Measurements from ENCODE around the gene NTN4. TPM values are rescaled to one million over a fixed set of nuclear protein-coding genes. Genes with fewer than 3 reads are reported as not detected.
A peak's percentile ranks its signal among the peaks of the same experiment; 100 is the strongest.
"Not testable (repeated sequence)": the region's sequence is repeated elsewhere in the genome, so short reads cannot be mapped to it uniquely, and the experiment has no call there.

The NTN4 gene
- total RNA-seq, 1 donor from 2014 or later: 0.13 TPM

DNA sequence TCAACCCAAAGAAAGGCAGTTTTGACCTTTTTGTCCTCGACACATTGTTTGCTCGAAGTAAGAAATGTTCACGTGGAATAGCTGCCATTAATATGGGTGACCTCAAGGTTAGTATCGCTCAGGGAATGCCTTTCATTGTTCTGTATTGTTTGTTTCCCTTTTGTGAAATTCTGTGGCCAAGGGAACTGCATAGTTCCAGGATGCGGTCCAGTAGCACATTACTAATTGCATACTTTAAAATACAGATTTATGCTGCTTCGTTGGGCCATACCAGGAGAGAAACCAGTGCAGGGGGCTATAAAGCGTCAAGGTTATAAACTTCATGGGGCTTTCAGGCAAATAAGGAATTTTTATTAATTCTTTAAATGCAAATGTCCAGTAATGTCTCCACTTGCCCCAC is 166.0 kb downstream of the NTN4 start:
- Mint-ChIP-seq H3K4me3 (ENCODE audit: unreplicated experiment) (no peak overlapping the region), H3K27ac (ENCODE audit: unreplicated experiment) (peak overlapping the region; percentile 64)

DNA sequence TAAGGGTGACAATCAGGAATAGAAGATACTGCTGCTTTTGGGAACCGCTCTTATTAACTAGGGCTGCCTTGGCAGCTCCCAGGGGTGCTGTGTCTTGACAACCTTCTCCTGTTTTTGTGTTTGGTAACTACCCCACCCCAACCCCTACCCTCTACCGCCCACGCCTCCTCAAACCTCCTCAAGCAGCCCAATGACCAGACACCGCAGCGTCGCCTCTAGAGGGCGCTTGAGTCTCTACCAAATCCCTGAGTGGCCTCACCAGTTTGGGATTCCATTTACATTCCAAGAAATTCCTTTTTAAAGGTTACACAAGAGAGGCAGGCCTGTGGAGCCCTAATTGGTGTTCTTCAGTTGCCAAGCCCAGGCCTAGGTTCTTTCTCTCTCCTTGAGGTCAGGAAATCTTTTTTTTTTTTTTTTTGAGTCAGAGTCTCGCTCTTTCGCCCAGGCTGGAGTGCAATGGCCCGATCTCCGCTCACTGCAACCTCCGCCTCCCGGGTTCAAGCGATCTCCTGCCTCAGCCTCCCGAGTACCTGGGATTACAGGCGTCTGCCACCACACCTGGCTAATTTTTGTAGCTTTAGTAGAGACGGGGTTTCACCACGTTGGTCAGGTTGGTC is 166.9 kb downstream of the NTN4 start:
- Mint-ChIP-seq H3K27ac (ENCODE audit: unreplicated experiment) (peak overlapping the region; percentile 30), H3K4me3 (ENCODE audit: unreplicated experiment) (no peak overlapping the region), H3K9me3 (ENCODE audit: unreplicated experiment) (no peaks in the 10 kb centered on the region), H3K36me3 (ENCODE audit: low read depth, unreplicated experiment) (no peaks in the 10 kb centered on the region), H3K4me1 (ENCODE audit: unreplicated experiment) (no peaks in the 10 kb centered on the region), H3K27me3 (ENCODE audit: unreplicated experiment) (peaks cover 3% of the 10 kb centered on the region)
- TF ChIP-seq CTCF (IDR thresholded peaks at IDR 0.05; ENCODE audit: unreplicated experiment): peak; percentile 69
- DNase-seq (ENCODE audit: low spot score): peak; percentile 75

More for the DNA sequence above, 166.0 kb downstream of the NTN4 start:
- no peak for TF ChIP-seq CTCF (IDR thresholded peaks at IDR 0.05; ENCODE audit: unreplicated experiment)
- Mint-ChIP-seq H3K36me3 (ENCODE audit: low read depth, unreplicated experiment) (no peaks in the 10 kb centered on the region), H3K4me1 (ENCODE audit: unreplicated experiment) (no peaks in the 10 kb centered on the region), H3K9me3 (ENCODE audit: unreplicated experiment) (no peaks in the 10 kb centered on the region), H3K27me3 (ENCODE audit: unreplicated experiment) (peaks cover 3% of the 10 kb centered on the region)
- no peak for DNase-seq (ENCODE audit: low spot score)

GRCh38 chr12:95622879-95623278 is 167.7 kb downstream of the NTN4 start:
- H3K27ac Mint-ChIP-seq (ENCODE audit: unreplicated experiment): peak overlapping the region; percentile 38

GRCh38 chr12:95621725-95622124 is 168.8 kb downstream of the NTN4 start:
- peaks cover 5% of the 10 kb centered on the region for H3K27me3 Mint-ChIP-seq (ENCODE audit: unreplicated experiment)
- no peaks in the 10 kb centered on the region for H3K36me3 Mint-ChIP-seq (ENCODE audit: low read depth, unreplicated experiment)
- H3K4me3 Mint-ChIP-seq (ENCODE audit: unreplicated experiment): no peak overlapping the region
- no peak for TF ChIP-seq CTCF (IDR thresholded peaks at IDR 0.05; ENCODE audit: unreplicated experiment)
- H3K27ac Mint-ChIP-seq (ENCODE audit: unreplicated experiment): no peak overlapping the region
- H3K4me1 Mint-ChIP-seq (ENCODE audit: unreplicated experiment): no peaks in the 10 kb centered on the region
- no peak for DNase-seq (ENCODE audit: low spot score)
- H3K9me3 Mint-ChIP-seq (ENCODE audit: unreplicated experiment): no peaks in the 10 kb centered on the region

More at GRCh38 chr12:95622879-95623278, 167.7 kb downstream of the NTN4 start:
- Mint-ChIP-seq H3K4me3 (ENCODE audit: unreplicated experiment) (no peak overlapping the region), H3K4me1 (ENCODE audit: unreplicated experiment) (no peaks in the 10 kb centered on the region), H3K27me3 (ENCODE audit: unreplicated experiment) (peaks cover 5% of the 10 kb centered on the region), H3K9me3 (ENCODE audit: unreplicated experiment) (no peaks in the 10 kb centered on the region), H3K36me3 (ENCODE audit: low read depth, unreplicated experiment) (no peaks in the 10 kb centered on the region)
- TF ChIP-seq CTCF (IDR thresholded peaks at IDR 0.05; ENCODE audit: unreplicated experiment): no peak
- DNase-seq (ENCODE audit: low spot score): no peak

DNA sequence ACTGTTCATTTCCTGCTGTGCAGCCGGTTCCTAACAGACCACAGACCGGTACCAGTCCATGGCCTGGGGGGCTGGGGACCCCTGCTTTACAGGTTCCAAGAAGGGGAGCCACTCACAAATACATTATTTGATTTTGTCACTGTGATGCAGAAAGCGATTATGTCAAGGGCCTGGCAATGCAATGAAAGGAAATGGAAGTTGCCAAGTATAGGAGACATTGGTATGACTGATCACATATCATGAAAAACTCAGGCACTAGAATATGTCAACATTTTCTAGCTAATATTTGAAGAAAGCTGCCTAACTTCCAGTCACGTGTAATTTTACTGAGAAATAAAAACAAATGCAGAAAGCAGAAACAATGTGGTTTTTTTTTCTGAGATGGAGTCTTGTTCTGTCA is 170.4 kb downstream of the NTN4 start:
- Mint-ChIP-seq H3K27me3 (ENCODE audit: unreplicated experiment) (peaks cover 5% of the 10 kb centered on the region), H3K4me3 (ENCODE audit: unreplicated experiment) (no peak overlapping the region), H3K27ac (ENCODE audit: unreplicated experiment) (no peak overlapping the region), H3K4me1 (ENCODE audit: unreplicated experiment) (no peaks in the 10 kb centered on the region), H3K9me3 (ENCODE audit: unreplicated experiment) (no peaks in the 10 kb centered on the region), H3K36me3 (ENCODE audit: low read depth, unreplicated experiment) (no peaks in the 10 kb centered on the region)
- no peak for DNase-seq (ENCODE audit: low spot score)
- TF ChIP-seq CTCF (IDR thresholded peaks at IDR 0.05; ENCODE audit: unreplicated experiment): no peak

DNA sequence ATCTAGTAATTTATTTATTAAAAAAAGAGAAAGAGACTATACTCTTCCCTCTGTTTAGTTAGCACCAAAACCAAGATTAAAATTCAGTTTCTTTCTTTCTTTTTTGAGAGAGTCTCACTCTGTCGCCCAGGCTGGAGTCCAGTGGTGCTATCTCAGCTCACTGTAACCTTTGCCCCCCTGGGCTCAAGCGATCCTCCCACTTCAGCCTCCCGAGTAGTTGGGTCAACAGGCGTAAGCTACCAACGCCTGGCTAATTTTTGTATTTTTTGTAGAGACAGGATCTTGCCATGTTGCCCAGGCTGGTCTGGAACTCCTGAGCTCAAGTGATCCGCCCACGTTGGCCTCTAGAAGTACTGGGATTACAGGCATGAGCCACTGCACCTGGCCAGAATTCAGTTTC is 174.1 kb downstream of the NTN4 start:
- not testable (repeated sequence) for H3K27ac Mint-ChIP-seq (ENCODE audit: unreplicated experiment); H3K4me3 Mint-ChIP-seq (ENCODE audit: unreplicated experiment); H3K27me3 Mint-ChIP-seq (ENCODE audit: unreplicated experiment); H3K4me1 Mint-ChIP-seq (ENCODE audit: unreplicated experiment); H3K9me3 Mint-ChIP-seq (ENCODE audit: unreplicated experiment); H3K36me3 Mint-ChIP-seq (ENCODE audit: low read depth, unreplicated experiment); DNase-seq (ENCODE audit: low spot score)
